ENCODE measurements around the gene TMEM95. TPM values are rescaled to one million over a fixed set of nuclear protein-coding genes. Genes with fewer than 3 reads are reported as not detected.

Gene TMEM95
- total and polyA plus RNA-seq, 3 donors from 2014 or later, result 2.8 to 9.9 (median 6.6) TPM

DNA sequence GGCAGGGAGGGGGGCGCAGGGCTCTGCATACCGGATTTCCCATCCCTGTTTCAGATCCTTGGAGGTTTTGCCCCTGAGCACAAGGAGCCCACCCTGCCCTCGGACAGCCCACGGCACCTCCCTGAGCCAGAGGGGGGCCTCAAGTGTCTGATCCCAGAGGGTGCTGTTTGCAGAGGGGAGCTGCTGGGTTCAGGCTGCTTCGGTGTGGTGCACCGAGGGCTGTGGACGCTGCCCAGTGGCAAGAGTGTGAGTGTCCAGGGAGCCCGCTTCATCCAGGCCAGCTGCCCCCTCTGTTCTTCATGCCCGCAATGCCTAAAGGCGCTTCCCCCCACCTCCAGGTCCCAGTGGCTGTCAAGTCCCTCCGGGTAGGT, 28.4 kb downstream of the TMEM95 start:
- no peak overlapping the region for H3K27ac ChIP-seq
- peak overlapping the region in 1 of 2 donors; percentile 30 for H3K4me3 ChIP-seq
- H3K9me3 ChIP-seq, result no peaks in the 10 kb centered on the region
- intact Hi-C loops (cut with DNase I; ENCODE audit: low total_unique reads), result no loop called here
- no peak for DNase-seq
- no peak for TF ChIP-seq POLR2A (IDR thresholded peaks at IDR 0.05)
- TF ChIP-seq, protein P1, sequence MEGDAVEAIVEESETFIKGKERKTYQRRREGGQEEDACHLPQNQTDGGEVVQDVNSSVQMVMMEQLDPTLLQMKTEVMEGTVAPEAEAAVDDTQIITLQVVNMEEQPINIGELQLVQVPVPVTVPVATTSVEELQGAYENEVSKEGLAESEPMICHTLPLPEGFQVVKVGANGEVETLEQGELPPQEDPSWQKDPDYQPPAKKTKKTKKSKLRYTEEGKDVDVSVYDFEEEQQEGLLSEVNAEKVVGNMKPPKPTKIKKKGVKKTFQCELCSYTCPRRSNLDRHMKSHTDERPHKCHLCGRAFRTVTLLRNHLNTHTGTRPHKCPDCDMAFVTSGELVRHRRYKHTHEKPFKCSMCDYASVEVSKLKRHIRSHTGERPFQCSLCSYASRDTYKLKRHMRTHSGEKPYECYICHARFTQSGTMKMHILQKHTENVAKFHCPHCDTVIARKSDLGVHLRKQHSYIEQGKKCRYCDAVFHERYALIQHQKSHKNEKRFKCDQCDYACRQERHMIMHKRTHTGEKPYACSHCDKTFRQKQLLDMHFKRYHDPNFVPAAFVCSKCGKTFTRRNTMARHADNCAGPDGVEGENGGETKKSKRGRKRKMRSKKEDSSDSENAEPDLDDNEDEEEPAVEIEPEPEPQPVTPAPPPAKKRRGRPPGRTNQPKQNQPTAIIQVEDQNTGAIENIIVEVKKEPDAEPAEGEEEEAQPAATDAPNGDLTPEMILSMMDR (IDR thresholded peaks at IDR 0.05), result no peak
- H3K27me3 ChIP-seq, result no peaks in the 10 kb centered on the region
- WGBS, 2 donors, result 66 to 80% methylated on average over 1 to 11 of the region's 11 CpGs
- no peaks in the 10 kb centered on the region for H3K36me3 ChIP-seq (ENCODE audit: low read depth, missing control alignments)
- H3K4me1 ChIP-seq, result peaks cover 28% of the 10 kb centered on the region

DNA sequence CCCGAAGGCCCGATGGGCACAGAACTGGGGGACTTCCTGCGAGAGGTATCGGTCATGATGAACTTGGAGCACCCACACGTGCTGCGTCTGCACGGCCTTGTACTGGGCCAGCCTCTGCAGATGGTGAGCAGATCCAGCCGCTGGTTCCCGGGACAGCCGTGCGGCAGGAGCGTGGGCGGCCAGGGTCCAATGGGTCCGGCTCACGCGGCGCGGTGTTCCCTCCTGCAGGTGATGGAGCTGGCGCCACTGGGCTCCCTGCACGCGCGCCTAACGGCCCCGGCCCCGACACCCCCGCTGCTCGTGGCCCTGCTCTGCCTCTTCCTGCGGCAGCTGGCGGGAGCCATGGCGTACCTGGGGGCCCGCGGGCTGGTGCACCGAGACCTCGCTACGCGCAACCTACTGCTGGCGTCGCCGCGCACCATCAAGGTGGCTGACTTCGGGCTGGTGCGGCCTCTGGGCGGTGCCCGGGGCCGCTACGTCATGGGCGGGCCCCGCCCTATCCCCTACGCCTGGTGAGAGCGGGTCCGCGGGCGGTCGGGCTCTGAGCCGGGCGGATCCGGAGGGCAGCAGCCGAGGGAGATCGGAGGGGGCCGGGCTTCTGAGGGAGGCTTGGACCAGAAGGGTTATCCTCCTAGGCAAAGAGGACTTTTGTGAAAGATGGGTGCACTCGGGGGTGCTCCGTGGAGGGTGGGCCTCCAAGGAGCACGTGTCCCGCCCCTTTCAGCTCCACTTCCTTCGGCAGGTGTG, 29.0 kb downstream of the TMEM95 start:
- Histone ChIP-seq H3K27ac (no peak overlapping the region), H3K4me1 (peaks cover 28% of the 10 kb centered on the region), H3K27me3 (no peaks in the 10 kb centered on the region), H3K4me3 (peak overlapping the region; percentile 6 to 30), H3K9me3 (no peaks in the 10 kb centered on the region), H3K36me3 (ENCODE audit: low read depth, missing control alignments) (no peaks in the 10 kb centered on the region)
- peak; percentile 43 for DNase-seq
- TF ChIP-seq POLR2A (IDR thresholded peaks at IDR 0.05), result no peak
- TF ChIP-seq, protein P1 (IDR thresholded peaks at IDR 0.05), result no peak
- 7 to 15% methylated on average over 4 to 65 of the region's 65 CpGs for WGBS, 2 donors
- intact Hi-C loops (cut with DNase I; ENCODE audit: low total_unique reads), result no loop called here

DNA sequence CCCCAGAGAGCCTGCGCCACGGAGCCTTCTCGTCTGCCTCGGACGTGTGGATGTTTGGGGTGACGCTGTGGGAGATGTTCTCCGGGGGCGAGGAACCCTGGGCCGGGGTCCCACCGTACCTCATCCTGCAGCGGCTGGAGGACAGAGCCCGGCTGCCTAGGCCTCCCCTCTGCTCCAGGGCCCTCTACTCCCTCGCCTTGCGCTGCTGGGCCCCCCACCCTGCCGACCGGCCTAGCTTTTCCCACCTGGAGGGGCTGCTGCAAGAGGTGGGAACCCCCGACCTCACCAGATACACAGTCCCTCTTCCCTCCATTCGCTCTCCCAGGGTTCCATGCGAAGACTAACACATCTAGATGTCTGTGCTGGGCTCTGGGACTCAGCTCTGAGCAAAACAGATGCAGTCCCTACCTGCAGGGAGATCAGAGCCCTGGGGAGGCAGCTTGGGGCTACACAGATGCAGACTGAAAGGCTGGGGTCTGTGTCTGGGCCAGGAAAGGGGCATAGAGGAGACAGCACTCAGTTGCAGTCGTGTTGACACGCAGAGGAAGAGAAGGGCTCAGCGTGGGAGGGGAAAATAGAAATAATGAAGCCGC, 29.6 kb downstream of the TMEM95 start:
- TF ChIP-seq, protein P1 (IDR thresholded peaks at IDR 0.05), result no peak
- no peak for TF ChIP-seq POLR2A (IDR thresholded peaks at IDR 0.05)
- Histone ChIP-seq H3K27me3 (no peaks in the 10 kb centered on the region), H3K36me3 (ENCODE audit: low read depth, missing control alignments) (no peaks in the 10 kb centered on the region), H3K4me1 (peaks cover 28% of the 10 kb centered on the region), H3K9me3 (no peaks in the 10 kb centered on the region), H3K27ac (no peak overlapping the region), H3K4me3 (peak overlapping the region; percentile 6 to 30)
- DNase-seq, result no peak
- WGBS, 2 donors, result 48 to 52% methylated on average over 5 to 23 of the region's 23 CpGs
- intact Hi-C loops (cut with DNase I; ENCODE audit: low total_unique reads), result no loop called here

DNA sequence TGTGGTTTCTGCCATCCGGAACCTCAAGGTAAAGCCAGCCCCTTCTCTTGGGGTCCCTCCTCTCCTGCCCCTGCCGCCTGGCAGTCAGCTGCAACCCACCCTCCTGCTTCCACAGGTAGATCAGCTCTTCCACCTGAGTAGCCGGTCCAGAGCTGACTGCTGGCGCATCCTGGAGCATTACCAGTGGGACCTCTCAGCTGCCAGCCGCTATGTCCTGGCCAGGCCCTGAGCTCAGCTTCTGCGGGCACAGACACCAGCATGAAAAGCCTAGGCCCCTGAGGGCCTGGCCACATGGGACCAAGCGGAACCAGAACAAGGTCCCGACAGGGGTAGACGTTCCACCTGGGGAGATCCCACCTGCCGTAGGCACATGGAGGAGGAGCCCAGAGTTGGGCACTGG, 33.9 kb downstream of the TMEM95 start:
- Histone ChIP-seq H3K27ac (no peak overlapping the region), H3K4me1 (peaks cover 13% of the 10 kb centered on the region), H3K27me3 (no peaks in the 10 kb centered on the region), H3K36me3 (ENCODE audit: low read depth, missing control alignments) (no peaks in the 10 kb centered on the region), H3K4me3 (no peak overlapping the region), H3K9me3 (no peaks in the 10 kb centered on the region)
- 98% methylated on average over 10 of the region's 10 CpGs; no CpG with 5 or more reads in 1 of the 2 donors for WGBS, 2 donors
- no peak for DNase-seq
- TF ChIP-seq, protein P1 (IDR thresholded peaks at IDR 0.05), result no peak
- no peak for TF ChIP-seq POLR2A (IDR thresholded peaks at IDR 0.05)
- intact Hi-C loops (cut with DNase I; ENCODE audit: low total_unique reads), result no loop called here
